Stimulated activated CD4-positive, alpha-beta T cell treated with anti-CD3 and anti-CD28 coated beads, Interleukin-2, amount 100 ng/mL, for 24 hours (primary cell): Measurements from ENCODE around the gene PTPRG.
"Not testable (repeated sequence)": the region's sequence is repeated elsewhere in the genome, so short reads cannot be mapped to it uniquely, and the experiment has no call there.

ENCODE experiments used
- DNase-seq, 2 donors: peaks; one replicate each; pipeline ENCODE4 v3.0.0-alpha.2; 2020

Gene PTPRG

DNA sequence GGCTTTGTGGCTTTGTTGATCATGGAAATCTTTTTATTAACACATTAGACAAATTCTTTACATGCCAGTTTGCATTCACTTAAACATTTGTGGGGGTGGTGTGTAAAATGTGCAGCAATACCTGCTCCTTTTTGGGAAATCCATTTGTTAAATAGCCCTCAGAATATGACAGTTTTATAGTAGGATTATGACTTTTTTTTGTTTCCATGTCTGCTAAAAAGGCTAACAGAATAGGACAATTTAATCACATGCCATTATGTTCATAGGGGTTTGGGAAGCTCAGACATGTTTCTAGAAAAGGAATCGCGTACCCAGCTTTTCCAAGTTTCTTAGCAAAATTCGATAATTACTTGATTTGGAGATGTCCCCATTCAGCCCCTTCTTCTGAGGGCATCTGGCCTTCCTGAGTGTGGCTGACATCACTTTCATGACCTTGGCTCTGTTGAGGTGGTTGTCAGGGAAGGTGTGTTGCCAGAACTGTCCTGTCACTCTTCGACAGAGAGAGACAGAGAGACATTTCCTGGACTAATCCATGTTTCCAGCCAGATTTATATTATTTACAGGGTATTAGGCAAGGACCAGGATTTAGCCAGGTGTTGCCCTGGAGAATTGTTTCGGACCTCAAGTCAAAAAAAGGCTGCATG, 126.4 kb downstream of the PTPRG start:
- no peak for DNase-seq

DNA sequence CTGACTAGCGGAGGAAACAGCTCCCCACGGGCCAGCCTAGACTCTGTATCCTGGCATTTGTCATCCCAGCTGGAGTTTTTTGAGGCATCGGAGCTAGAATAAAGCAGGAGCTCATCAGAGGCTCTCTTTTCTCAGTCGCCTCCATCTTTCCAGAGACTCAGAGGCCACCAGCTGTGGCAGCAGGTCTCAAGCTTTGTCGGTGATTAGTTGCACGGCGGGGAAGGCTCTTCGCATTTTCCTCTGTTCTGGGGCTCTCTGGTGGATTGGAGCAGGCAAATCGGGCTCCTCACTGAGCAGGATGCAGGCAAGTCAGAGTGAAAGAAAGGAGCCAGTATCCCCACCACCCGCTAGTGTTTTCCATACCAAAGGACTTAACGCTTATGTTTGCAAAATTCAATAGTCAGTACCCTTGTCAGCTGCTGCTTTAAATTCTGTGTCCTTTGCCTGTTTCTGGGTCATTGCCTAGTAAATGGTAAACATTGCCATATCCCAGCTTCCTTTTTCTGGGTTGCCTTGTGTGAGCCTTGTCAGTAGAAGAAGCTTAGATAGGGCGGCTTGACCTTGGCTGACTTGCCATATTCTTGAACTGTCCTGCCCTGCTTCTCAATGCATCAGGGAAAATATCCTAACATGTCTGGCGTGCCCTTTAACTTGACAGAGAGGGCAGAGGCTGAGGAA, 127.1 kb downstream of the PTPRG start:
- DNase-seq, result no peak

- DNase-seq, result no peak
These were observed 128.6 kb downstream of the PTPRG start for GRCh38 chr3:61690016-61690415.

DNA sequence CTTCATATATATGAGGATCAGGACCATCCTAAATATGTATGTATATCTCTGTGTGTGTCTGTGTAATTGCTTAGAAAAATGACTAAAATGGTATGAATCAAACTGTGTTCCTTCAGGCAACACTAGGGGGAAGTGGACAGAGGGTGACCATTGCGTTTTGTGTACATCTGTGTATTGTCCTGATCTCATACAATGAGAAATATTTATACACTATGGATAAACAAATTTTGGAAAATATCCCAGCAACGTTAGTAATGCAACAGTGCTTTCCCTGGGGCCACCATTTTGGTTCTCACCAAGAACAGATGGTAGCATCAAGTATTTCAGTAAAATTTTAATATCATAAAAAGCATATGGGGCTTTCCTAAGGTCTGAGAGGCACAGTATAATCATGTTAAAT, 130.1 kb downstream of the PTPRG start:
- DNase-seq, result no peak

DNA sequence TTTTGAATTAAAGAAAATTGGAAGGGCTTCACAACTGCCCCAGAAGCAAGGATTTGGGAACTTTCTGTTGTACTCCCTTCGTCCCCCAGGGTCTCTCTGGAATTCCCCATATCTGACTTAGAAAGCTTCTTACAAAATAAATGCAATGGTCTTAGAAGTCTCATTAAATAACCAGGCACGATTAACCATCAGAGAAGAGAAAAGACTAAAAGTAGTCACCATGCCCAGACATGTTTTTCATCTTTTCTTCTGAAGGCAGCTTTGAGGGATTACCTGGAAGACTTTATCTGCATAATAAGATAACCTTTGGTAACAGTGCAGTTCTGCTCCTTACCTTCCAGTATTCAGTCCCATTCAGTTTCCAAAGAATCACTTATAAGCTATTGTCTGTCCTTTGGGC, 135.9 kb downstream of the PTPRG start:
- DNase-seq, result no peak

- DNase-seq, result not testable (repeated sequence)
These were observed 137.1 kb downstream of the PTPRG start for GRCh38 chr3:61698278-61699072.

DNA sequence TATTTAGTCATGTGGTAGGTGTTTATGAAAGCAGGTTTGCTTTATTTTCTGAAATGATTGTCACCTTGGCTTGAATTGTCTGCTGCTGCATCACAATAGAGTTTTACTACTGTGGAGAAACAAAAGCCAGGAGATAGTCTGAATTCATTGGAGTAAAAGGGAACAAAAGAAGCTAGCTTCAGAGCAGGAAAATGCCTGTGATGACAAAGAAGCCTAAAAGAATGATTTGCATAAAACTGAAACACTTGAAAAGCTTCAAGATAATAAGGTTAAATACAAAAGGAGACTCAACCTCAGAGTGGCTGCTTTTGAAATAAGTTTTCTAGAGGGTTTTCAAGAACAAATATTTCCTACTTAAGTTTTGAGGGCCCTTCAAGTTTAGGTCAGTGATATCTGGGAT, 138.3 kb downstream of the PTPRG start:
- DNase-seq, result no peak

- no peak for DNase-seq
These were observed 139.6 kb downstream of the PTPRG start for GRCh38 chr3:61701011-61701410.

- DNase-seq, result no peak
These were observed 141.1 kb downstream of the PTPRG start for GRCh38 chr3:61702453-61702852.

DNA sequence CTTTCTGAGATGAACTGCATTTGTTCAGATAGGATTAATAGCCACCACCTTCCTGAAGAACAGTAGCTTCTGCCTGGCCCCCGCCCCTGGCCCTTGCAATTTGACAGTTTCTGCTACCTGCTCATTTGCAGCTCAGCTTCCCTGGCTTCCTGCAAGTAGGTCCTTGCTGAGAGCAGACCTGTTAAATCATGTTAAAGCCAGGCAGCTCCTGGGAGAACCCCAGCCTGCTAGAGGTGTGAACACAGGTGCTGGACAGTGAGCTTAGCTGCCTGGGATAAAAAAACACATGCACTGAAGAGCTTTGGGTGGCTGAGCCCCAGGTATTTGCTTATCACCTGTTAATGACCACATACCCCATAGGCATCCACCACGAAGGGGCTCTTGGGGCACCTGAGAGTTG, 143.4 kb downstream of the PTPRG start:
- no peak for DNase-seq

DNA sequence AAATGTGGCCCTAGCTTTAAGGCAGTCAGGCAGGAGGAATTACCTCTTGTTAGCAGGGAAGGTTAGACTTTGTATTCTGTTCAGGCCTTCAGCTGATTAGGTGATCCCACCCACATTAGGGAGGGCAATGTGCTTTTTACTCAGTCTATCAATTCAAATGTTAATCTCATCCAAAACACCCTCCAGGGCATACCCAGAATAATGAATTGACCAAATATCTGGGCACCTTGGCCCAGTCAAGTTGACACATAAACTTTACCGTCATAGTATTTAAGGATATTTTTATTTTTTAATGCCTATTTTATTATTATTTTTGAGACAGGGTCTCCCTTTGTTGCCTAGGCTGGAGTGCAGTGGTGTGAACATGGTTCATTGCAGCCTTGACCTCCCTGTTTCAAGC, 146.1 kb downstream of the PTPRG start:
- no peak for DNase-seq

DNA sequence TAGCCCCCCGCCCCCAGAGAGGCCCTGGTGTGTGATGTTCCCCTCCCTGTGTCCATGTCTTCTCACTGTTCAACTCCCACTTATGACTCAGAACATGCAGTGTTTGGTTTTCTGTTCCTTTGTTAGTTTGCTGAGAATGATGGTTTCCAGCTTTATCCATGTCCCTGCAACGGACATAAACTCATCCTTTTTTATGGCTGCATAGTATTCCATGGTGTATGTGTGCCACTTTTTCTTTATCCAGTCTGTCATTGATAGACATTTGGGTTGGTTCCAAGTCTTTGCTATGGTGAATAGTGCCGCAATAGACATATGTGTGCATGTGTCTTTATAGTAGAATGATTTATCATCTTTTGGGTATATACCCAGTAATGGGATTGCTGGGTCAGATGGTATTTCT, 149.5 kb downstream of the PTPRG start:
- not testable (repeated sequence) for DNase-seq

- DNase-seq, result no peak
These were observed 152.9 kb downstream of the PTPRG start for GRCh38 chr3:61714225-61714624.

- no peak for DNase-seq
These were observed 154.6 kb downstream of the PTPRG start for GRCh38 chr3:61715886-61716527.

DNA sequence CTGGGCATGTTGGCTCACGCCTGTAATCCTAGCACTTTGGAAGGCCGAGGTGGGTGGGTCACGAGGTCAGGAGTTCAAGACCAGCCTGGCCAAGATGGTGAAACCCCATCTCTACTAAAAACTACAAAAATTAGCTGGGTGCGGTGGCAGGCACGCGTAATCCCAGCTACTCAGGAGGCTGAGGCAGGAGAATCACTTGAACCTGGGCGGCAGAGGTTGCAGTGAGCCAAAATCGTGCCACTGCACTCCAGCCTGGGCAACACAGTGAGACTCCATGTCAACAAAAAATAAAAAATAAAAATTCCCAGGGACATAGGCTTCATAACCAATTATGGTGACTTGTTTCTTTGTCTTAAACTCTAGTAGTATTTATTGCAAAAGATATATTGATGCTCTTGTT, 155.3 kb downstream of the PTPRG start:
- not testable (repeated sequence) for DNase-seq

- DNase-seq, result no peak
These were observed 157.2 kb downstream of the PTPRG start for GRCh38 chr3:61718565-61718964.

GRCh38 chr3:61719278-61719977, 158.1 kb downstream of the PTPRG start:
- no peak for DNase-seq

- DNase-seq, result no peak
These were observed 161.7 kb downstream of the PTPRG start for GRCh38 chr3:61723038-61723437.

DNA sequence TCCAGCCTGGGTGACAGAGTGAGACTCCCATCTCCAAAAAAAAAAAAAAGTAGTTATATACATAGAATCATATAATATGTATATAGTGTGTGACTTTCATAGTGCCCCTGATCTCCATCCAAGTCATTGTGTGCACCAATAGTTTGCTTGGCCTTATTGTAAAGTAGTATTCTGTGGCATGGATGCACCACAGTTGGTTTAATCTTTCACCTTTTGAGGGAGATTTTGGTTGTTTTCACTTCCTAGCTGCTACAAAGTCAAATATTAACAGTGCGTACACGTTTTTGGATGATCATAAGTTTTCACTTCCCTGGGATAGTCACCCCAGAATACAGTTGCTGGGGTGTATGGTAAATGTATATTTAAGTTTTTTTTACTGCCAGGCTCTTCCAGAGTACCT, 162.8 kb downstream of the PTPRG start:
- no peak for DNase-seq

- no peak for DNase-seq
These were observed 163.4 kb downstream of the PTPRG start for GRCh38 chr3:61724801-61725200.

DNA sequence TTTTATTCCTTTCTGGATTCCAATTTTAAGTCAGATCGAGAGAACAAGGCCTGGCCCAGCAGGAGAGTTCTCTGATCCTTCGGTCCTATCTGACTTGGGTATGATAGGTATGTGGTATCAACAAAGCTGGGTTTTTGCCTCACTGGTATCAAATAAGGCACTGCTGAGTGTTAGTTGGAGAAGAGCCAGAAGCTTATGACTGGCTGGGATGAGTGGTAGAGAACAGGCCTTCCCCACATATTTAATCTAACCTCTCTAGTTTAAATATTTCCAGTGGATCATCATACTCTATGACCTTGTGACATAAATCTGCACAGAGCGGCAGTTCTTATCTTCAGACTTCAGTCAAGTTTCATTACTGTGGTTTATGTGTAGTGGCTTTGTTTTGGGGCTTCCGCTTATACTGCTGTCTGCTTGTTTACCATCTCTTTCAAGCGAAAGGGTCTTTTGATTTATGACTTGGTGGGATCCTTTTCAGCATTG, 164.5 kb downstream of the PTPRG start:
- DNase-seq, result no peak

DNA sequence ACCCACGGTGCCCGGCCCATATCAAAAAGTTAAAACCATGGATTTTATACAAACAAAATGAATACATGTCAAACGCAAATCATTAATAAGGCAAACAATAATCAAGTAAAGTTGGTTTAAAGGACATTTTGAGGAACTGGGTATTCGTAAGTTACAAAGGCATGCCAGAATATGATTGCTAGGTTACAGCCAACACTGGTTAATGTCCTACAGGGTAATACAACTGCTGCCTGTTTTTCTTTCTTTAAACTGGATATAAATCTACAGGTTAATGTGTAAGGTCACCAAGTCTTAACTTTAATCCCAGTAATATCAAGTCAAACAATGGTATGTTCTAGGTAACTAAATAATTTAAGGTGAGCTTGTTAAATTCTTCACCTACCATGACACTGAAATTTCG, 166.1 kb downstream of the PTPRG start:
- DNase-seq, result no peak
